ENCODE data around the gene PLCB1. TPM values are rescaled to one million over a fixed set of nuclear protein-coding genes. Genes with fewer than 3 reads are reported as not detected.

PLCB1 gene
- total and polyA plus RNA-seq, 4 donors = 1.6 to 43.8 (median 6.1) TPM

DNA sequence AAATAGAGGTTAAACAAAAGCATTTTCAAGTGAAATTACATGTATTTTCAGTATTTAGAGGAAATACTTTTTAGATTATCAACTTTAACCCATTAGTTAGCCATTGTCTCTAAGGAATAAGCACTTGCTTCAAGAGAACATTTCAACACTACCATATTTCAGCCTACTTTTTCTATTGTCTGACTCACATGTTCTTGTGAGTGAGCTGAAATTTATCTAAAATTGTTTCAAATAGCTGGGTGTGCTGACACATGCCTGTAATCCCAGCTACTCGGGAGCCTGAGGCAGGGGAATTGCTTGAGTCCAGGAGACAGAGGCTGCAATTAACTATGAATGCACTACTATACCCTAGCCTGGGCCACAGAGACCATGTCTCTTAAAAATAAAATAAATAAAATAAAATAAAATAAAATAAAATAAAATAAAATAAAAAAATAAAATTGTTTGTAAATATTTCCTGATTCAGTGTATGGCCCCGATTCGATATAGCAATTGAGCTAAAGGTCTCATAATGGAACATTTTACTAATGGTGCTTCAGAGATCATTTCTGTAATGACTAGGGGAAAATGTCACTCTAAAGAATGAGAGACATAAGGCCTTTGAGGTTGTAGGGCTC lies 612.3 kb downstream of the PLCB1 start:
- Histone ChIP-seq H3K27ac (ENCODE audit: low read depth in 1 of 2, low read length in 1 of 2) (no peak overlapping the region), H3K9me3 (ENCODE audit: control insufficient read depth in 4 of 4, insufficient read depth in 3 of 4, low read length in 3 of 4) (no peaks in the 10 kb centered on the region), H3K4me1 (ENCODE audit: control insufficient read depth in 5 of 5, insufficient read depth in 5 of 5, low read length in 5 of 5) (peaks cover 0 to 4% (median 0%) of the 10 kb centered on the region in 5 donors), H3K9ac (ENCODE audit: insufficient read depth in 1 of 2, low read length in 2 of 2) (no peak overlapping the region), H3K36me3 (ENCODE audit: control insufficient read depth in 4 of 4, insufficient read depth in 4 of 4, low read length in 4 of 4) (no peaks in the 10 kb centered on the region), H3K27me3 (ENCODE audit: control insufficient read depth in 3 of 3, insufficient read depth in 3 of 3, low read length in 2 of 3) (no peaks in the 10 kb centered on the region), H3K4me3 (no peak overlapping the region)
- 90 to 98% methylated on average over 3 of the region's 3 CpGs for WGBS, 2 donors
- TF ChIP-seq, protein P1, sequence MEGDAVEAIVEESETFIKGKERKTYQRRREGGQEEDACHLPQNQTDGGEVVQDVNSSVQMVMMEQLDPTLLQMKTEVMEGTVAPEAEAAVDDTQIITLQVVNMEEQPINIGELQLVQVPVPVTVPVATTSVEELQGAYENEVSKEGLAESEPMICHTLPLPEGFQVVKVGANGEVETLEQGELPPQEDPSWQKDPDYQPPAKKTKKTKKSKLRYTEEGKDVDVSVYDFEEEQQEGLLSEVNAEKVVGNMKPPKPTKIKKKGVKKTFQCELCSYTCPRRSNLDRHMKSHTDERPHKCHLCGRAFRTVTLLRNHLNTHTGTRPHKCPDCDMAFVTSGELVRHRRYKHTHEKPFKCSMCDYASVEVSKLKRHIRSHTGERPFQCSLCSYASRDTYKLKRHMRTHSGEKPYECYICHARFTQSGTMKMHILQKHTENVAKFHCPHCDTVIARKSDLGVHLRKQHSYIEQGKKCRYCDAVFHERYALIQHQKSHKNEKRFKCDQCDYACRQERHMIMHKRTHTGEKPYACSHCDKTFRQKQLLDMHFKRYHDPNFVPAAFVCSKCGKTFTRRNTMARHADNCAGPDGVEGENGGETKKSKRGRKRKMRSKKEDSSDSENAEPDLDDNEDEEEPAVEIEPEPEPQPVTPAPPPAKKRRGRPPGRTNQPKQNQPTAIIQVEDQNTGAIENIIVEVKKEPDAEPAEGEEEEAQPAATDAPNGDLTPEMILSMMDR (IDR thresholded peaks at IDR 0.05; ENCODE audit: control extremely low read depth, extremely low read depth) = no peak
- ATAC-seq (ENCODE audit: insufficient read depth, low FRiP score) (no peak), DNase-seq (no peak)

- Histone ChIP-seq H3K4me1 (ENCODE audit: control insufficient read depth in 5 of 5, insufficient read depth in 5 of 5, low read length in 5 of 5) (peaks cover 0 to 4% (median 0%) of the 10 kb centered on the region in 5 donors), H3K9me3 (ENCODE audit: control insufficient read depth in 4 of 4, insufficient read depth in 3 of 4, low read length in 3 of 4) (no peaks in the 10 kb centered on the region), H3K36me3 (ENCODE audit: control insufficient read depth in 4 of 4, insufficient read depth in 4 of 4, low read length in 4 of 4) (no peaks in the 10 kb centered on the region), H3K27ac (ENCODE audit: low read depth in 1 of 2, low read length in 1 of 2) (no peak overlapping the region), H3K9ac (ENCODE audit: insufficient read depth in 1 of 2, low read length in 2 of 2) (no peak overlapping the region), H3K27me3 (ENCODE audit: control insufficient read depth in 3 of 3, insufficient read depth in 3 of 3, low read length in 2 of 3) (no peaks in the 10 kb centered on the region), H3K4me3 (no peak overlapping the region)
- DNase-seq (peak in 2 of 3 donors; percentile 20 to 53), ATAC-seq (ENCODE audit: insufficient read depth, low FRiP score) (no peak)
- WGBS, 2 donors = 80 to 88% methylated on average over 8 of the region's 8 CpGs
- TF ChIP-seq, protein P1 (IDR thresholded peaks at IDR 0.05; ENCODE audit: control extremely low read depth, extremely low read depth) = no peak
Measured at GRCh38 chr20:8749101-8749500, 617.0 kb downstream of the PLCB1 start.

DNA sequence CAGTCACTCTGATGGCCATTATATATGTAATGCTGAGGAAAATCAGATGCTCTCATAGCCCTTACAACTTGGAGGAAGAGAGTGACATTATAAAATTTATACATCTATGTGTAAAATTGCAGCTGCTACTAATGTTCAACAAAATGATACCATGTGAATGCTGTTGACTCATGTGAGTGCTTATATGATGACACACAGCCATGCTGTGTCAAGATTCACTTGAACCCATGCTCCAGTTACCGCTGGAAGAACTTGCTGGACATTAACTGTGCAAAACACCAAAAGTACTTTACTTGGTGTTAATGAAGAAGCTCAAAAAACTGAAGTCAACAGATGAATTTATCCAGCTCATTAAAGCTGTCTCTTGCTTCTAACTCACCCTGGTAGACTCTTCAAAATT lies 617.9 kb downstream of the PLCB1 start:
- Histone ChIP-seq H3K36me3 (ENCODE audit: control insufficient read depth in 4 of 4, insufficient read depth in 4 of 4, low read length in 4 of 4) (no peaks in the 10 kb centered on the region), H3K9me3 (ENCODE audit: control insufficient read depth in 4 of 4, insufficient read depth in 3 of 4, low read length in 3 of 4) (no peaks in the 10 kb centered on the region), H3K4me3 (no peak overlapping the region), H3K27me3 (ENCODE audit: control insufficient read depth in 3 of 3, insufficient read depth in 3 of 3, low read length in 2 of 3) (no peaks in the 10 kb centered on the region), H3K27ac (ENCODE audit: low read depth in 1 of 2, low read length in 1 of 2) (no peak overlapping the region), H3K4me1 (ENCODE audit: control insufficient read depth in 5 of 5, insufficient read depth in 5 of 5, low read length in 5 of 5) (peaks cover 0 to 4% (median 0%) of the 10 kb centered on the region in 5 donors), H3K9ac (ENCODE audit: insufficient read depth in 1 of 2, low read length in 2 of 2) (no peak overlapping the region)
- no peak for ATAC-seq (ENCODE audit: insufficient read depth, low FRiP score)
- WGBS, 2 donors = 90 to 97% methylated on average over 1 of the region's 1 CpG
- TF ChIP-seq, protein P1 (IDR thresholded peaks at IDR 0.05; ENCODE audit: control extremely low read depth, extremely low read depth) = no peak
- DNase-seq = no peak
